ENCODE data around the gene MEDAG.

The MEDAG gene

DNA sequence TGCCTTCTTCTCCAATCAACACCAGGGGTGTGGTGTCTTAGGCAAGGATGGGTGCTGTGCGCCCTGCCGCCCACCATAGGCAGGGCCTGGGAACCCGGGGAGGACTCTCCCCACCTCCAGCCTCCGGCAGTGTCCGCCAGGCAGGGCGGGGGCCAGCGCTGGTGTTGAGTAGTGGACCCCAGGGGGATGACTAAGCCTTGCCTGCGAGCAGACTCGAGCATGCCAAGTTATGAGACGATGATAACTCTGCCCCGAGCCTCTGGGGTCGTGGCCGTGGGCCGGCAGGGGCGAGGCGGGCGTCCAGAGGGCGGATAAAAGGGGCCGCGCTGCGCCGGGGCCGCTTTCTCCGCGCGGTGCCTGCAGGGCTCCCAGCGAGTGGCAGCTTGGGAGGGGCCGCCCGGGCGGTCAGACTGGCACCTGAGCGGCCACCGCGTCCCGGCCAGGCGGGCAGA is at the start of gene MEDAG:
Gene MEDAG (plus strand): TSS at position 340 of the 452 bp plus-strand sequence. CDS start 245 bp downstream, outside the sequence.
- peak; percentile 94 for DNase-seq (ENCODE audit: low read depth)

DNA sequence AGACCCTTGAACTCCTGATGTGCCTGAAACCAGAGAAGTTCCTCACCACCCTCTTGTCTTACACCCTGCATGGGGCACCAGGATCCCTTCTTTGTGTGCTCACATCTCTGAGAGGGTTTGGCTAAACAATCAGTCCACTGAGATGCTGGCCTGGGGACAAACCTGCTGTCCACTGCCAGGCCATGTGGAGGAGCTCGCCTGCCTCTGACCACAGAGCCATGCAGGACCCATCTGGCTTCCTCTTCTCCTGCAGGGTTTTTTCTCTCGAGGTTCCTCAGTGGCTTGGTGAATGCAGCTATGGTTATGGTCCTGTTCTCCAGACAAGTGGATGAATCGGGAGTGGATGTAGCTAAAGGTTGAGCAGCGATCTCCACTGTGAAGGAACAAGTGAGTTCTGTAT is 49.1 kb upstream of the MEDAG start:
- no peak for DNase-seq (ENCODE audit: low read depth)

- DNase-seq (ENCODE audit: low read depth): no peak
These were observed 48.4 kb upstream of the MEDAG start for GRCh38 chr13:30857636-30858035.

- no peak for DNase-seq (ENCODE audit: low read depth)
These were observed 46.7 kb upstream of the MEDAG start for GRCh38 chr13:30859326-30859725.

- no peak for DNase-seq (ENCODE audit: low read depth)
These were observed 44.9 kb upstream of the MEDAG start for GRCh38 chr13:30861163-30861562.

- no peak for DNase-seq (ENCODE audit: low read depth)
These were observed 44.1 kb upstream of the MEDAG start for GRCh38 chr13:30861836-30862467.

- no peak for DNase-seq (ENCODE audit: low read depth)
These were observed 43.4 kb upstream of the MEDAG start for GRCh38 chr13:30862707-30863106.

GRCh38 chr13:30863231-30863630 is 42.8 kb upstream of the MEDAG start:
- DNase-seq (ENCODE audit: low read depth): no peak

DNA sequence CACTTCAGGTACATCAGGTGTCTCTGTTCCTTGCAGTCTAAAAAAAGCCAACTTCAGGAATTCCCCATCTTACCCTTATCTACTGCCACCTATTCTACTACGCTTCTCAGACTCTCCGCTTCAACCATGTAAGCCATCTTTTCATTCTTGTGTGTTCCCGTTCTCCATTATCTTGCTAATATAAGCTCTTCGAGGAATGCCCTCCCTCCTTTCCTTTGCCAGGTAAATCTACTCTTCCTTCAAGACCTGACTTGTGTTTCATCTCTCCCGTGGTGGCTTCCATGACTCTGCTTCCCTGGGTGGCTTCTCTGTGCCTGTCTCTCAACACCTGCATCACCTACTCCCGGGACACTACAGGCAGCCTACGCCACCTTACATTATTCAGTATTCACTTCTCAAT is 42.3 kb upstream of the MEDAG start:
- DNase-seq (ENCODE audit: low read depth): no peak

GRCh38 chr13:30864433-30865122 is 41.5 kb upstream of the MEDAG start:
- peak; percentile 74 for DNase-seq (ENCODE audit: low read depth)

GRCh38 chr13:30865123-30866049 is 40.7 kb upstream of the MEDAG start:
- DNase-seq (ENCODE audit: low read depth): peak; percentile 96

- no peak for DNase-seq (ENCODE audit: low read depth)
These were observed 39.4 kb upstream of the MEDAG start for GRCh38 chr13:30866677-30867076.

DNA sequence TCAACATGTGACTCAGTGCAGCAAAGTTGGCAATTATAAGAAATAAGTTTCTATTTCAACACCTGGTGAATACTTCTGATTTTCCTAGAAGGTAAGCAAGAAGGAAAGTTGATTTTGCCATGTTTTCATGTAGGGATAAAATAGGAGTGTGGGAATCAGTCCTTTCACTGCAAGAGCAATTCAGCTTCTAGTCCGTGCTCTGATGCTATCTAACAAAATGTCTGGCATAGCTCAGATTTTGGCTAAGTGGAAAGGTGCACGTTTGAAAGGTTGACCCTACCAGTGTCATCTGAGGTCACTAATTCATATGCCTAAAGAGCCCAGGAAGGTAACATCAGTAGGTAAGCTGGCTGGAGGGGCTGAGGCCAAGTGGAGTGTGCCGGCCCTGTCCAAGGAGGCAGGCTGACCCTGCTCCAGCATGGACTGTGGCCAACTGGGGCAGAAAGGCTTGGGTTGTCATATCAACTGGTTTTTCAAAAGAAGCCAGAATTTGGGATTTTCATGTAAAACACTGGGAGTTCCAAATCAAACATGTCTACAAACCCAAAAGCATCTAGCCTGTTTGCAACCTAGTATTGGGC is 38.9 kb upstream of the MEDAG start:
- DNase-seq (ENCODE audit: low read depth): no peak

- no peak for DNase-seq (ENCODE audit: low read depth)
These were observed 37.1 kb upstream of the MEDAG start for GRCh38 chr13:30868799-30869470.

DNA sequence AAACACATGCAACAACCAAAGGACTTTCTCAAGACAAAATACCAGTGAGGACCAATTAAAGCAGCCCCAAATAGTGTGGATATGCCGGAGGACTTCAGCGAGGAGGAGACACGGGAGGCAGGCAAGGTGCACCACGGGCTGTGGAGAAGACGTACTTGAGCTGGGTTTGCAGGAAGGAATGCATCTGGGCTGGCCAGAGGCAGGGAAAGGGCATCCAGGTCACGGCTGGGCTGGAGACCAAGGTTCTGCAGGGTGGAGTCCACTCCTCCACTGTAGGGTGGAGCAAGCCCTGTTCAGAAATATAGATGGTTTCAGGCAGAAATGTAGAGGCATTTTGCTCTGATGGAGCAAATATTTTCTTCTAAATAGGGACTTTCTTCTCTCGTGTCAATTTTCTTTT is 36.6 kb upstream of the MEDAG start:
- DNase-seq (ENCODE audit: low read depth): no peak

- peak; percentile 99 for DNase-seq (ENCODE audit: low read depth)
These were observed 35.8 kb upstream of the MEDAG start for GRCh38 chr13:30870049-30870884.

DNA sequence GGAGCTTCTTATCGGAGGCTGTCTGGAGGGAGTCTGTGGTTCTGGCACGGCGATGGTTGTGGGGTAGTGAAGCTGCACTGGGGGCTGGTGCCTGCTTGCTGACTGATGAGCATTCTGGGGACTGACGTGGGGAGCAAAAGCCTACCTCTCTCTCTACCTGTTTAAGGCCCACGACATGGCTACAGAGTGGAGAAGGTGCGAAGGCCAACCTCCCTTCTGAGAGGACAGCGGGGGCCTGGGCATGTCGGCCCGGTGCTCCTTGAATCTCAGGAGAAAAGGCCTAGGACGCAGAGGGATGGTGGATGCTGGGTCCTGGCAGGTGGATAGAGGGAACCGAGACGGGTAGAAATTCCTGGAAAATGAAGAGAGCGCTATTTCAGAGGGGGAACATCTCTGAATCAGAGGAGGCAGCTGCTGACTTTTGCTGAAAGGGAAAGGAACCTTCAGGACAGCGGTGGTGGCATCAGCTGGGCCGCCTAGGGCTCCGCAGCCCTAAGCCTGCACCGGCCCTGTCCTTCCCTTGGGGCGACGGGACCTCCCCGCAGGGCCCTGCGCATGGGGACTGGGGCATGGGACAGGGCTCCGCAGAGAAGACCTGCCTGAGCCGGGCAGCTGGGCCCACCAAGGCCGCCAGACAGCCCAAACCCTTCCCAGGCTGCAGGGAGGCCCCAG is 35.0 kb upstream of the MEDAG start:
- no peak for DNase-seq (ENCODE audit: low read depth)

DNA sequence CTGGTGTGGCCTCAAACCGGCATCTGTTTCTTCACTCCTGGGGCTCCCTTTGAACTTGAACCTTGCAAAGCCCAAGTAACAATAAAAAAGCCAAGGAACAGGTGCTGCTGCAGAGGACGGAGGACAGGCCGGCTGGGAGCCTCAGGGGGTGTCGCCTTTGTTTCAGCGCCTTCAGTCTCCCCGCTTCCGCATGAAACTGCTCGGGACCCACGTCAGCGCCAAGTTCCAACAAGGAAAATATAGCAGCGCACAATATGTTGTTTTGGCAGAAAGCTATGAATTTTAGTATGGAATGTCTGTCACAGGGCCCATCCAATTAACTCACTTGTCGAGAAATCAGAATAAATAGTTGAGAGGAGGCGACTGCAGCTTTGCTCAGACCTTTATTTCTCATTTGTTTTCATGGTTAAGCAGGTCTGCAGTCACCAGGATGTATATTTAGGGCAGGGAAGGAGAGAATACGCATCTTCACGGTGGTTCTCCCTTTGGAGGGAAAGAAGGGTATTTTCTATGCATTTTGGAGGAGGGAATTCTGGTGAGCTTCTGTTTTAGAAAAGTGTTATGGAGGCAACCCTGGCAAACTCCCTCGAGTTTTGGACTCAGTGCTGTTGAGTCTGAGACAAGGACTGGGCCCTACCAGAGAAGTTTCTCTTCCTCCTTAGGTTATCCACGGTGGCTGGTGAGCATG is 34.3 kb upstream of the MEDAG start:
- DNase-seq (ENCODE audit: low read depth): no peak

- no peak for DNase-seq (ENCODE audit: low read depth)
These were observed 33.8 kb upstream of the MEDAG start for GRCh38 chr13:30872276-30872594.
